ENCODE data around the gene SULT6B1.
A peak's percentile ranks its signal among the peaks of the same experiment; 100 is the strongest.

The SULT6B1 gene

DNA sequence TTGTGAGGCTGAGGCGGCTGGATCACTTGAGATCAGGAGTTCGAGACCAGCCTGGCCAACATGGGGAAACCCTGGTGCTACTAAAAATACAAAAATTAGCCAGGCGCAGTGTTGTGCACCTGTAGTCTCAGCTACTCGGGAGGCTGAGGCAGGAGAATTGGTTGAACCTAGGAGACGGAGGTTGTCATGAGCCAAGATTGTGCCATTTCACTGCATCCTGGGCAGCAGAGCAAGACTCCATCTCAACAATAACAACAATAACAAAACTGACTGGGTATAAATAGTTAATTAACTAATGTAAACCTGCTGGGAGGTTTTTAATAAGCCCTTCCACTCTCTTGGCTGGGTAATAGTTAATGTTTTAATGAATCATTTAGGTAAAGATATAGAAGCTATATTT lies 7.8 kb downstream of the SULT6B1 start:
- TF ChIP-seq, protein P1, sequence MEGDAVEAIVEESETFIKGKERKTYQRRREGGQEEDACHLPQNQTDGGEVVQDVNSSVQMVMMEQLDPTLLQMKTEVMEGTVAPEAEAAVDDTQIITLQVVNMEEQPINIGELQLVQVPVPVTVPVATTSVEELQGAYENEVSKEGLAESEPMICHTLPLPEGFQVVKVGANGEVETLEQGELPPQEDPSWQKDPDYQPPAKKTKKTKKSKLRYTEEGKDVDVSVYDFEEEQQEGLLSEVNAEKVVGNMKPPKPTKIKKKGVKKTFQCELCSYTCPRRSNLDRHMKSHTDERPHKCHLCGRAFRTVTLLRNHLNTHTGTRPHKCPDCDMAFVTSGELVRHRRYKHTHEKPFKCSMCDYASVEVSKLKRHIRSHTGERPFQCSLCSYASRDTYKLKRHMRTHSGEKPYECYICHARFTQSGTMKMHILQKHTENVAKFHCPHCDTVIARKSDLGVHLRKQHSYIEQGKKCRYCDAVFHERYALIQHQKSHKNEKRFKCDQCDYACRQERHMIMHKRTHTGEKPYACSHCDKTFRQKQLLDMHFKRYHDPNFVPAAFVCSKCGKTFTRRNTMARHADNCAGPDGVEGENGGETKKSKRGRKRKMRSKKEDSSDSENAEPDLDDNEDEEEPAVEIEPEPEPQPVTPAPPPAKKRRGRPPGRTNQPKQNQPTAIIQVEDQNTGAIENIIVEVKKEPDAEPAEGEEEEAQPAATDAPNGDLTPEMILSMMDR (IDR thresholded peaks at IDR 0.05; ENCODE audit: insufficient read depth, low read depth, low read length, missing control alignments): no peak
- no peak for DNase-seq (ENCODE audit: low read depth)
- H3K4me3 ChIP-seq (ENCODE audit: low read length): no peak overlapping the region

DNA sequence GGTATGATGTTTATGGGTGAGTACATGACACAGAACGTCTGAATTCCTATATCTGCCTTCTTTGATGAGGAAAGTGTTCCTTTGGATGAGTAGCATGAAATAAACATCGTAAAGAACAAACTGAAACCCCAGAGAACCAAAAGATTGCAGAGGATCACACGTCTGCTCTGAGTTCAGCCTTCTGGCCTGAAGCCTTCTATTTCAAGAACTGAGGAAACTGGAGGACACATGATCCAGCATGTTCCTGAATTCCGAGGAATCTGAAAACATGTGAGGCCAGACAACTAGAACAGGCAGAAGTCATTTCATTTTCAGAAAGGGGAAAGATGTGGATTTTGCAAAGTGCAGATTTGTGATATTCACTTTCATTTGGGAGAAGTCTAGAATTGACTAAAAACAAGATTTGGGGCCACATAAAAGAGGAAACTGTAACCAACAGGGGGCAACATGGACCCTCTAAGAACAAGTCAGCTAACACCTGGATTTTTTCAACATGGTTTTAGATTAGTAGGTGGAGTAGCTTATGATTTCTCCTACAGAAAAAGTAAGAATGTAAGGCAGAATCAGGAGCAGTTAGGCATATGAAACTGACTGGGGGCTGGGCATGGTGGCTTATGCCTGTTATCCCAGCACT lies 8.3 kb downstream of the SULT6B1 start:
- TF ChIP-seq, protein P1 (IDR thresholded peaks at IDR 0.05; ENCODE audit: insufficient read depth, low read depth, low read length, missing control alignments): no peak
- H3K4me3 ChIP-seq (ENCODE audit: low read length): no peak overlapping the region
- peak; percentile 59 for DNase-seq (ENCODE audit: low read depth)

DNA sequence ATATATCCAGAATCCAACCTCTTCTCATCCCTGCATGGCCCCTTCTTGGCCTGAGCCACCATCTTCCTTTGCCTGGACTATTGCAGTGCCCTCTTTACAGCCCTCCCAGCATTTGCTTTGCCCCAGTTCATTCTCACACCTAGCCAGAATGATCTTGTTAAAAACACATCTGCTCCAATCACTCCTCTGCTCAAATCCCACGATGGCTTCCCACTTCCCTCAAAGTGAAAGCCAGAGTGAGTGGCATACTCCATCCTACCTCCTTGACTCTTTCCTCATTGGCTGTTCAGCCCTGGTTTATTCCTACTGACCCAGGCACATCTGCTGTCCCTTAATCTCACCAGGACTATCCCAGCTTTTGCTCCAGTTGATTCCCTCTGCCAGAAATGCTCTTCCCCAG lies 14.7 kb downstream of the SULT6B1 start:
- H3K4me3 ChIP-seq (ENCODE audit: low read length): no peak overlapping the region
- DNase-seq (ENCODE audit: low read depth): no peak
- TF ChIP-seq, protein P1 (IDR thresholded peaks at IDR 0.05; ENCODE audit: insufficient read depth, low read depth, low read length, missing control alignments): no peak

DNA sequence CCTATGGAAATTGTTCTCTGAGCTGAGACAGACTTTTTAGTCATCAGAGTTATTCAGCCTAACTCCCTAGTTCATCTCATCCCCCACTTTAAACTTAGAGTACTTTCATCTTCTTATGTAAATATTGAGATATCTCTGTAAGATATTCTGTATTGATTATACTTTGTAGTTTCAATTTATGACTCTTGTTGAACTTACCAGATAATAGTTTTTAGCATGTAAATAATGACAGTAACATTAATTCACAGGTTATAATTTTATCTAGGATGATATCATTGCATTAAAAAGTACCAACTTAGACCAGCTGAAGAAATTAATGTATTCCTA lies 16.9 kb downstream of the SULT6B1 start:
- no peak overlapping the region for H3K4me3 ChIP-seq (ENCODE audit: low read length)
- no peak for DNase-seq (ENCODE audit: low read depth)
- TF ChIP-seq, protein P1 (IDR thresholded peaks at IDR 0.05; ENCODE audit: insufficient read depth, low read depth, low read length, missing control alignments): no peak

DNA sequence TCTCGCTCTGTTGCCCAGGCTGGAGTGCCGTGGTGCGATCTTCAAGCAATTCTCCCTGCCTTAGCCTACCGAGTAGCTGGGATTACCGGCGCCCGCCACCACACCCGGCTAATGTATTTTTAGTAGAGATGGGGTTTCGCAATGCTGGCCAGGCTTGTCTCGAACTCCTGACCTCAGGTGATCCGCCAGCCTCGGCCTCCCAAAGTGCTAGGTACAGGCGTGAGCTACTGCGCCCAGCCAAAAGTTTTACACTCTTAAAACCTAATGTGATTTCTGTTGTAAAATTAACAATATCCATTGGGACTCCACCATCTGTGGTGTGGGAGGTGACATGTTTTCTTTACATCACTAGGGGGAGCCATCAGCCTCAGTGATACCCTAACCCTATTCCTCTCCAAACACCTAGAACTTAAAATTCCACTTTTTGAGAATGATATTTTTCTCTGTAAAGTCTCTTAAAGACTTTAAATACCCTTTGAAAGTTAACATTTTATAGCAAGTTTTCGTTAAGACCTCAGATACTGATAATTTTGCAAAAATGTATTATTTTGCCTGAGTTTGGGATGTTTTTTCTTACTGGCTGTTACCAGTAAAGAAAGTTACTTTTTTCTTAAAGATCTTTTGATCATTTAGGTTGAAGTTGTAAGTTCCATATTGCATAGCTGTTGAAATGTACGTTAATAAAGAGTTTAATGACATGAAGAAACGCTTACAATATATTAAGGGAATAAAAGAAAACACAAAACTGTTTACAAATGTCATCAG lies 20.1 kb downstream of the SULT6B1 start:
- TF ChIP-seq, protein P1 (IDR thresholded peaks at IDR 0.05; ENCODE audit: insufficient read depth, low read depth, low read length, missing control alignments): peak; percentile 77
- H3K4me3 ChIP-seq (ENCODE audit: low read length): no peak overlapping the region
- DNase-seq (ENCODE audit: low read depth): peak; percentile 56

DNA sequence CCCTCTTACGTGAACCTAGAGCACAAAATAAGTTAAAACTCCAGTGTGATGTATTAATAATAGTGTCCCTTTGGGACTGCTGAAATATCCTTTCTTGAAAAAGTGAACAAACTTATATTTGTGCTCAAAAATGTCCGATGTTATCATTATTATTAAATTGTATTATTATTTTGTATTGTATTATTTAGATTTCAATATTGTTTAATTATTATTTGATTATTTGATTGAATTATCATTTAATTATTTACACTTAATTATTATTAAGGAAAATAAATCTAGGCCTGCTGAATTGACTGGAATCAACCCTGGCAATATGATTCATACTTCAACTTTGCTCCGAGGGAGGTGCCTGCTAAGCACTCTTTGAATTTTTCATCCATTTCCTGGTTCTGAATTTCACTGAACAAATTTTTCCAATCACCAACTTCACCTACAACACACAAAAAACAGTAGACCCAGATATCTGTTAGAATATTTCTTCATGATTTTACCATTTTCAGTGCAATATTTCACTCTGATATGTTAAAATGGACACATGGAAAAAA lies 20.8 kb downstream of the SULT6B1 start:
- TF ChIP-seq, protein P1 (IDR thresholded peaks at IDR 0.05; ENCODE audit: insufficient read depth, low read depth, low read length, missing control alignments): no peak
- DNase-seq (ENCODE audit: low read depth): peak; percentile 51
- no peak overlapping the region for H3K4me3 ChIP-seq (ENCODE audit: low read length)
